ENCODE results near the gene C2CD4B. TPM values are rescaled to one million over a fixed set of nuclear protein-coding genes. Genes with fewer than 3 reads are reported as not detected.

C2CD4B gene
- total RNA-seq, 6 experiments from 2014 or later, result not detected

GRCh38 chr15:62208884-62209283, 43.8 kb upstream of the C2CD4B start:
- Mint-ChIP-seq H3K9me3 (peaks cover 14% of the 10 kb centered on the region; the same call in 1 of the 2 replicates), H3K36me3 (ENCODE audit: low read depth) (no peaks in the 10 kb centered on the region), H3K27ac (no peak overlapping the region), H3K4me3 (no peak overlapping the region), H3K4me1 (ENCODE audit: low read depth) (no peaks in the 10 kb centered on the region), H3K27me3 (ENCODE audit: insufficient read depth) (peaks cover 30% of the 10 kb centered on the region)
- TF ChIP-seq CTCF (IDR thresholded peaks at IDR 0.05), result no peak
- no peak for DNase-seq

GRCh38 chr15:62208367-62208766, 43.3 kb upstream of the C2CD4B start:
- TF ChIP-seq CTCF (IDR thresholded peaks at IDR 0.05), result no peak
- DNase-seq, result no peak
- H3K4me1 Mint-ChIP-seq (ENCODE audit: low read depth), result no peaks in the 10 kb centered on the region
- no peak overlapping the region for H3K4me3 Mint-ChIP-seq
- H3K27ac Mint-ChIP-seq, result no peak overlapping the region
- H3K27me3 Mint-ChIP-seq (ENCODE audit: insufficient read depth), result peaks cover 30% of the 10 kb centered on the region
- H3K9me3 Mint-ChIP-seq, result peaks cover 14% of the 10 kb centered on the region; the same call in 1 of the 2 replicates
- no peaks in the 10 kb centered on the region for H3K36me3 Mint-ChIP-seq (ENCODE audit: low read depth)

- Mint-ChIP-seq H3K9me3 (no peaks in the 10 kb centered on the region), H3K4me3 (no peak overlapping the region), H3K4me1 (ENCODE audit: low read depth) (no peaks in the 10 kb centered on the region), H3K27me3 (ENCODE audit: insufficient read depth) (peaks cover 7% of the 10 kb centered on the region), H3K36me3 (ENCODE audit: low read depth) (no peaks in the 10 kb centered on the region), H3K27ac (no peak overlapping the region)
- DNase-seq, result no peak
- TF ChIP-seq CTCF (IDR thresholded peaks at IDR 0.05), result no peak
Observed at GRCh38 chr15:62190675-62191074, 25.6 kb upstream of the C2CD4B start.

- no peaks in the 10 kb centered on the region for H3K9me3 Mint-ChIP-seq
- no peak overlapping the region for H3K4me3 Mint-ChIP-seq
- H3K27ac Mint-ChIP-seq, result no peak overlapping the region
- H3K27me3 Mint-ChIP-seq (ENCODE audit: insufficient read depth), result peaks cover 7% of the 10 kb centered on the region
- H3K36me3 Mint-ChIP-seq (ENCODE audit: low read depth), result no peaks in the 10 kb centered on the region
- no peak for DNase-seq
- no peak for TF ChIP-seq CTCF (IDR thresholded peaks at IDR 0.05)
- H3K4me1 Mint-ChIP-seq (ENCODE audit: low read depth), result no peaks in the 10 kb centered on the region
Observed at GRCh38 chr15:62190274-62190673, 25.2 kb upstream of the C2CD4B start.

- Mint-ChIP-seq H3K4me3 (no peak overlapping the region), H3K36me3 (ENCODE audit: low read depth) (no peaks in the 10 kb centered on the region), H3K27ac (no peak overlapping the region), H3K4me1 (ENCODE audit: low read depth) (no peaks in the 10 kb centered on the region), H3K9me3 (no peaks in the 10 kb centered on the region), H3K27me3 (ENCODE audit: insufficient read depth) (peaks cover 13% of the 10 kb centered on the region)
- DNase-seq, result no peak
- TF ChIP-seq CTCF (IDR thresholded peaks at IDR 0.05), result no peak
Observed at GRCh38 chr15:62188744-62189143, 23.7 kb upstream of the C2CD4B start.

- H3K36me3 Mint-ChIP-seq (ENCODE audit: low read depth), result no peaks in the 10 kb centered on the region
- no peak for DNase-seq
- H3K27ac Mint-ChIP-seq, result no peak overlapping the region
- no peak overlapping the region for H3K4me3 Mint-ChIP-seq
- H3K4me1 Mint-ChIP-seq (ENCODE audit: low read depth), result no peaks in the 10 kb centered on the region
- TF ChIP-seq CTCF (IDR thresholded peaks at IDR 0.05), result no peak
- H3K27me3 Mint-ChIP-seq (ENCODE audit: insufficient read depth), result peaks cover 15% of the 10 kb centered on the region
- no peaks in the 10 kb centered on the region for H3K9me3 Mint-ChIP-seq
Observed at GRCh38 chr15:62187910-62188309, 22.8 kb upstream of the C2CD4B start.

Data from HFFc6 (cell line).